Medulla oblongata (tissue), 1 donor: ENCODE results near the gene CFAP46.

ENCODE experiments used
- DNase-seq: peaks from one replicate; pipeline ENCODE4 v3.0.0-alpha.2; 2015; ENCODE audit errors: extremely low spot score

The CFAP46 gene

DNA sequence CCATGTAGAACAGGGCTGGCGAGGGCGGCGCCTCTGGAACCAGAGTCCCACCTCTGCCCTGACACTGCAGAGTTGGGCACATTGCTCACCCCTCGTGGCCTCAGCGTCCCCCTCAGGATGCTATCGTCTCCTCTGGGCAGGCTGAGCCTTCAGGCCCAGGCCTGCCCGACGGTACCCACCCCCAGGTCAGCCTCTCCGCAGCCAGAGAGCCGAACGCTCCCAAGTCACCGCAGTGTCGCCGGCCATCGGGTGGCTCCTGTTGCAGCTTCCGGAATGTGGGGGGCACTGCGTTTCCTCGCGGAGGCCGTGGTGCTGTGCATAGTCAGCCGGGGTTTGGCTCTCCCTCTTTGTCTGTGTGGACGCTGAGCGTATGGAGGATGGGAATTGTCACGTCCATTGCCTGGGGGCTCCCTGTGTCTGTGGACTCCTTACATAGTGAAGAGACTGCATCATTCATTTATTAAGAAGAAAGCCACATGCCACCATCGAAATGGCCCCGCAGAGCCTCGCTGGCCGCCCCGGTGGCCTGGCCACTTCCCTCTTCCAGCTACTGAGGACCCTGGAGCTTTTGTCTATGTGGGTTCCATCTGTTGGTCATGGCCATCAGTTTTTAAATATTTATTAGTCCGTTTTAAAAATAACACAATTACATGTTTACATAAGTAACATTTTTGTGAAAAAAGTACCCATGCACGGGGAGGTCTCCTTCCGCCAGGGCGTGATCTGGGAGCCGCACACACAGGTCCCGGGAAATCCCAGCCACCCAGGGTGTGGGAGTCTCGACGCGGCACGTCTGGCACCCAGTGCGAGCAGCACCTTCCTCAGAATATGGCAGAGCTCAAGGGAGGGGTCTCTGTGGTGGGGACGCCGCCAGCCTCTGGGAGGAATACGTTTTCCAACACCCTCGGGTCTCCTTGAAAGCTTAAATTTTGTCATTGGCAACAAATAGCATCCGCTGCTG lies 172.0 kb downstream of the CFAP46 start:
- DNase-seq, result no peak

DNA sequence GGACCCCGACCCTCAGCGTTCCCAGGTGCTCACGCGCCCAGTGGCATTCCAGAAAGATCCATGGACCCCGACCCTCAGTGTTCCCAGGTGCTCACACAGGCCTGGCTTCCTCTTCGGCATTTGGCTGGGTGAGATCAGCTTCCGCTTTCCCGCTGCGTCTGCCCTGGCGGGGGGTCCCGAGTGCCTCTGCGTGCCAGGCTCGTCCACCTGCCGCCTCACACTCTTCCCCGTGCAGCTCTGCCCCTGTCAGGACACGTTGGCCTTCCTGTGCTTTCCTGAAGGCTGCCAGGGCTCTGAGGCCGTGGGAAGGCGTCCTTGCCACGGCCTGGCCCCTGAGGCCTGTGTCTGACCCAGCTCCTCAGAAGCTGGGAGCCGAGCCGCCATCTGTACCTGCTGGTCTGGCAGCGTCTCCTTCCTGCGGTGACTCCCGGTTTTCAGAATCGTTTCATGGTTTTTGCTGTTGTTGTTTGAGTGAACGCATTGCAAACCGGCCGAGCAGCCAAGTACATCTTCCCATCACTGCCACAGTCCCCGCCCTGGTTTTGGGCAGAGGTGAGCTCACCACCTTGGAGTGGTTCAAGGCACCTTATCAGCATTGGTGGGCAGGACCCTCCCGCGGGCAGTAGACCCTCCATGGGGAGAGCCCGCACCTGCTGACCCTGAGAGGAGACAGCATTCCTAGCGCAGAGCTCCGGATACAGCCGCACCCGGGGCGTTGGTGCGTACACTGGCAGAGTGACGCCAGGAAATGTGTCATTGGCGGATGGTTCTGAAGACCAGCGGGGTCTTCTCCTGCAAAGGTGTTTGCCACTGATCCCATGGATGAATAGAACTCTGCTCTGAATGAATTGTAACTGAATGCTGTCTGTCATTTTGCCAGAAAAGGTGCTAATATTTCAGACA lies 173.8 kb downstream of the CFAP46 start:
- no peak for DNase-seq

DNA sequence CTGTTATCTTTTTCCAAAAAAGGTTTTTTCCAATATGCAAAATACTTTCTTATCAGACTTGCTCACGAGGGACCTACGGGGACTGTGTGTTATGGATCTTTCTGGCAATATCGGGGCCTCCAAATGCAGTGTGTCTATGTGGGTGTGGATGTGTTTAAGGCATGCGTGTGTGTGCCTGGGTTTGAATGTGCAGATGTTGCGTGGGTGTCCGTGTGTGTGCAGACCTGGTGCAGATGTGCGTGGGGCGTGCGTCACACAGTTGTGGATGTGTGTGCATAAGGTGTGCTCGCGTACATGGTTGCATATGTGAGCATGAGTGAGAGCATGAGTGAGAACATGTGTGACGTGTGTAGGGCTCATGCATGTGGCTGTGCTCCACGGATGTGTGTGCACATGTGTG lies 176.1 kb downstream of the CFAP46 start:
- no peak for DNase-seq

DNA sequence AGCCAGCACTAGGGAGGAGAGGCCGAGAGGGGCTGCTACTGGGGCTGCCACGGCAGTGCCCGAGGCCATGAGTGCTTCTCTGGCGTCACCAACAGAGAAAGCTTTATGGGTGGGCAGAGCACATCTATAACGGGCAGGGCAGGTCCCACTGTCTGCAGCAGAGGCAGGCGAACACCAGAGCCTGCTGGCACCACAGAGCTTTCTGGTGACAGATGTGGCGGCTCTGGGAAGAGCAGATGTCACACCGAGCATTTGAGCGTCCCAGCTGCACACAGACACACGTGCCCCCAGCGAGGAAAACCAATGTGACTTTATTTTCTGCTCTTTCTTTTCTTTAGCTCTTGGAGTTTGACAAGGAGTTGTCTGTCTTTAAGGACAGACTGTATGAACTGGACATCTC lies 176.9 kb downstream of the CFAP46 start:
- DNase-seq, result peak; percentile 65

DNA sequence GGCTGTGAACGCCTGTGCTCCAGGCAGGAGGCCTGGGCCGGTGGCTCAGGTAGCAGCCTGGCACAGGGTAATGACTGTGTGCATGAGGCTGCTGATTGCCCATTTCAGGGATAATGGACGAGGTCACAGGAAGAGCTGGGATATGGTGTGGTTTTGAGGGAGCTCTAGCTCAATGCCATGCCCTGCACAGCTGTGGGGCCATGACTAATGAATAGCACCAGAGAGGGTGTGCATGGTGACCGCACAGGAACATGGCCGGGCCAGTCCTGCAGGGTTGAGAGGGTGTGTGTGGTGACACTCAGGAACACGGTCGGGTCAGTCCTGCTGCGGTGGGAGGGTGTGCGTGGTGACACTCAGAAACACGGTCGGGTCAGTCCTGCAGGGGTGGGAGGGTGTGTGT lies 178.3 kb downstream of the CFAP46 start:
- DNase-seq, result no peak

DNA sequence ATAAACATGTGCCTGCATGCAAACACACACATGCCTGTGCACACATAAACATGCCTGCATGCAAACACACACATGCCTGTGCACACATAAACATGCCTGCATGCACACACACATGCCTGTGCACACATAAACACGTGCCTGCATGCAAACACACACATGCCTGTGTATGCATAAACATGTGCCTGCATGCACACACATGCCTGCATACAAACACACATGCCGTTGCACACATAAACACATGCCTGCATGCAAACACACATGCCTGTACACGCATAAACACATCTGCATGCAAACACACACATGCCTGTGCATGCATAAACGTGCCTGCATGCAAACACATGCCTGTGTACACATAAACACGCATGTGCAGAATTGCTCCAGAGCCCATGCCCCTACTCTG lies 178.8 kb downstream of the CFAP46 start:
- no peak for DNase-seq

DNA sequence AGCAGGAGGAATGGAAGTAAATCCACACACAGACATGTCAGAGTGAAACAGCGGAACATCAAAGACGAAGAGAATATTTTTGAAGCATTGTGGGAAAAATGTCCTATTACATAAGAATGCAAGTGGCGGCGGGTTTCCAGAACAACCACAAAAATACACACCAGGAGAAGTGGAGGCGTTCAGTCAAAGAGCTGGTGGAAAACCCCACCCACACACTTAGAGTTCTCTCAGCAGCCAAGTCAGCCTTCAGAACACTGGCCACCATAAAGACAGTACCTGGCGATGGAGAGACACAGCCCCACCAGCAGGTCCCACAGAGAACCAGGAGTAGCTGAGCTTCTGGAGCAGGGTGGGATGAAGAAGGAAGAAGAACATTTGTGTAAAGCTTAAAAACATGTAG lies 180.1 kb downstream of the CFAP46 start:
- DNase-seq, result no peak

DNA sequence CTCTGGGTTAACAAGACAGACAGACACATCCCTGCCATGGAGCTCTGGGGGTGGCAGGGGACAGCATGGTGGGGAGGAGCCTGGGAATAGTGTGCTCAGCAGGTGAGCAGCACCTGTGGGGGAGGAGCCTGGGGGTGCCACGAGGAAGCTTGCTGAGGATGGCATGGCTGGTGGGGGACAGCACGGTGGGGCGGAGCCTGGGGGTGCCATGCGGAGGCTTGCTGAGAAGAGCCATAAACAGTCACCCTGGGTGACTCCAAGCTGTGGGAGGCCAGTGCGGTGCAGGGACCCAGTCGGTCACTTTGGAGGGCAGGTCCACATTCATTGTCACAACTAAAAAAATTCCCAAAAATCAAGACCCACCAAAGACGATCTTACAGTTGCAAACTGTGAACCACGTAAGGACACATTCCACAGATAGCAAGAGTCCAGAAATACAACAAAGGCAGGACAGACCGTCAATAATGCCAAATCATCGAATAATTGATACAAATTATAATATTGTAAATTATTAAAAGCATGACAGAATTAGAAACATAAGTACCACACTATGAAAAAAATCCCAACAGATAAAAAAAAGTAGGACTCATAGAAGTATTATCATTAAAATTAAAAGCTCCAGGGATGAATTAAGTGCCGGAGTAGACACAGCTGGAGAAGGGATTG lies 180.8 kb downstream of the CFAP46 start:
- no peak for DNase-seq

DNA sequence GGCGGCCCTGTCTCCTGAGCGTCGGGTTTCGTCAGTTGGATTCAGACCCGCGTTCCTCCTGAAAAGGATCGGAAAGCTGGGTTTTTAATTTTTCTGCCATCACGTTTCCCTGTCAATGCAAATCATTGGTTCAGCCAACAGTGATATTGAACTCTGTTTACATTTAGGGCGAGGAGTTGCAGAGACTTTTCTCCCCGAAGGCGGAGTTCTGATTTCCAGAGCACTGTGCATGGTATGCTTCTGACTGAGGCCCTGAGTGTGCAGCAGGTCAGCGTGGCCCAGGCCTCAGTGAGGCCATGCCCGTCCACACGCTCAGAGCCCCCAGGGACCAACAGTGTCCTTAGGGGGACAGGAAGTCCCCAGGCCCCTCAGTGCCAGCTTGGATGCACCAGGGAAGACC lies 183.5 kb downstream of the CFAP46 start:
- no peak for DNase-seq
